Astrocyte (in vitro differentiated cells and primary cell): ENCODE data around the gene FAM53B. TPM values are rescaled to one million over a fixed set of nuclear protein-coding genes. Genes with fewer than 3 reads are reported as not detected.

Experiments
- DNase-seq: peaks from one replicate; pipeline ENCODE4 v3.0.0-alpha.2; 2010; ENCODE audit warnings: low read depth
- FAIRE-seq: peaks from 2 replicates; lab custom pipeline; 2011; peaks lifted over from hg19 to GRCh38; lab: Jason Lieb, UNC
- H2AFZ ChIP-seq: 2 replicates; pipeline ENCODE4 v1.6.0; 2012; ENCODE audit warnings: low read depth, low read length, inconsistent platforms
- H3K27ac ChIP-seq: 2 replicates; pipeline ENCODE4 v1.5.1; 2011; ENCODE audit warnings: low read depth, low read length, inconsistent platforms
- H3K27me3 ChIP-seq: 2 replicates; pipeline ENCODE4 v1.6.0; 2011; ENCODE audit warnings: low read length, inconsistent platforms; ENCODE audit not compliant: insufficient read depth
- H3K36me3 ChIP-seq: 2 replicates; pipeline ENCODE4 v1.5.1; 2011; ENCODE audit warnings: low read length, inconsistent platforms; ENCODE audit not compliant: insufficient read depth
- H3K4me1 ChIP-seq: 2 replicates; pipeline ENCODE4 v1.5.1; 2011; ENCODE audit warnings: low read length, inconsistent platforms; ENCODE audit not compliant: insufficient read depth
- H3K4me2 ChIP-seq: 2 replicates; pipeline ENCODE4 v1.6.0; 2012; ENCODE audit warnings: low read length, inconsistent platforms
- H3K4me3 ChIP-seq: 2 replicates; pipeline ENCODE4 v1.5.1; 2011; ENCODE audit warnings: low read depth, mild to moderate bottlenecking, low read length, inconsistent platforms; ENCODE audit not compliant: insufficient read depth
- H3K79me2 ChIP-seq: 2 replicates; pipeline ENCODE4 v1.6.0; 2012; ENCODE audit warnings: mild to moderate bottlenecking, low read length, inconsistent platforms; ENCODE audit not compliant: insufficient read depth
- H3K9ac ChIP-seq: 2 replicates; pipeline ENCODE4 v1.6.0; 2012; ENCODE audit warnings: mild to moderate bottlenecking, low read length, inconsistent platforms
- H3K9me3 ChIP-seq: 2 replicates; pipeline ENCODE4 v1.5.1; 2012; ENCODE audit warnings: low read depth, mild to moderate bottlenecking, low read length, inconsistent platforms; ENCODE audit not compliant: insufficient read depth
- H4K20me1 ChIP-seq: 2 replicates; pipeline ENCODE4 v1.6.0; 2012; ENCODE audit warnings: low read length, inconsistent platforms; ENCODE audit not compliant: insufficient read depth
- H3K27ac Mint-ChIP-seq: one replicate; pipeline ENCODE4 v1.8.0; 2021; ENCODE audit warnings: mild to moderate bottlenecking, mixed read lengths; ENCODE audit not compliant: unreplicated experiment
- H3K27me3 Mint-ChIP-seq: one replicate; pipeline ENCODE4 v1.8.0; 2021; ENCODE audit warnings: low read depth, mixed read lengths; ENCODE audit not compliant: unreplicated experiment
- H3K36me3 Mint-ChIP-seq: one replicate; pipeline ENCODE4 v1.8.0; 2021; ENCODE audit warnings: low read depth, mixed read lengths; ENCODE audit not compliant: unreplicated experiment
- H3K4me1 Mint-ChIP-seq: one replicate; pipeline ENCODE4 v1.8.0; 2021; ENCODE audit warnings: low read depth, mixed read lengths; ENCODE audit not compliant: unreplicated experiment
- H3K4me3 Mint-ChIP-seq: one replicate; pipeline ENCODE4 v1.8.0; 2021; ENCODE audit warnings: mild to moderate bottlenecking, moderate library complexity, mixed read lengths; ENCODE audit not compliant: unreplicated experiment
- H3K9me3 Mint-ChIP-seq: one replicate; pipeline ENCODE4 v1.8.0; 2021; ENCODE audit warnings: mild to moderate bottlenecking, mixed read lengths; ENCODE audit not compliant: unreplicated experiment
- CTCF ChIP-seq: IDR thresholded peaks from 2 replicates; pipeline ENCODE4 v1.5.1; 2011; ENCODE audit warnings: low read depth, mild to moderate bottlenecking, inconsistent platforms, low read length, moderate library complexity; ENCODE audit not compliant: insufficient read depth
- EZH2 ChIP-seq: IDR thresholded peaks from 2 replicates; pipeline ENCODE4 v1.6.1; 2012; ENCODE audit warnings: mild to moderate bottlenecking, low read length, inconsistent platforms; ENCODE audit not compliant: insufficient read depth
- total RNA-seq: library from RNA; stranded (reverse); gene quantifications from 2 replicates; pipeline ENCODE4 v1.2.1, GENCODE V29; 2021

Gene FAM53B
- total RNA-seq, 1 donor from 2014 or later, result 12.9 TPM

- no peak overlapping the region for H3K27ac ChIP-seq
- H3K4me1 Mint-ChIP-seq, result peaks cover 18% of the 10 kb centered on the region
Observed at GRCh38 chr10:124710266-124710881, 33.8 kb downstream of the FAM53B start.

GRCh38 chr10:124709861-124710260 is 34.3 kb downstream of the FAM53B start:
- DNase-seq, result no peak
- peaks cover 74% of the 10 kb centered on the region for H4K20me1 ChIP-seq
- H3K4me1 Mint-ChIP-seq, result peaks cover 18% of the 10 kb centered on the region
- H3K4me2 ChIP-seq, result no peak overlapping the region
- no peaks in the 10 kb centered on the region for H3K4me1 ChIP-seq
- H3K36me3 ChIP-seq, result no peaks in the 10 kb centered on the region
- H3K27ac Mint-ChIP-seq, result no peak overlapping the region
- H3K27ac ChIP-seq, result no peak overlapping the region
- no peak overlapping the region for H3K4me3 Mint-ChIP-seq
- H3K9me3 Mint-ChIP-seq, result no peaks in the 10 kb centered on the region
- no peak overlapping the region for H2AFZ ChIP-seq
- peaks cover 10% of the 10 kb centered on the region for H3K36me3 Mint-ChIP-seq
- no peak for FAIRE-seq
- peaks cover 30% of the 10 kb centered on the region for H3K79me2 ChIP-seq
- no peaks in the 10 kb centered on the region for H3K9me3 ChIP-seq
- TF ChIP-seq CTCF (no peak), EZH2 (no peak)
- H3K27me3 Mint-ChIP-seq, result peaks cover 2% of the 10 kb centered on the region
- H3K4me3 ChIP-seq, result no peak overlapping the region
- no peak overlapping the region for H3K9ac ChIP-seq
- H3K27me3 ChIP-seq, result no peaks in the 10 kb centered on the region

More at GRCh38 chr10:124710266-124710881, 33.8 kb downstream of the FAM53B start:
- no peaks in the 10 kb centered on the region for H3K4me1 ChIP-seq
- Mint-ChIP-seq H3K4me3 (no peak overlapping the region), H3K9me3 (no peaks in the 10 kb centered on the region), H3K36me3 (peaks cover 11% of the 10 kb centered on the region), H3K27ac (no peak overlapping the region), H3K27me3 (peaks cover 2% of the 10 kb centered on the region)
- no peak for DNase-seq
- H2AFZ ChIP-seq, result no peak overlapping the region
- H3K9me3 ChIP-seq, result no peaks in the 10 kb centered on the region
- FAIRE-seq, result no peak
- H3K36me3 ChIP-seq, result no peaks in the 10 kb centered on the region
- TF ChIP-seq CTCF (no peak), EZH2 (no peak)
- H3K79me2 ChIP-seq, result peaks cover 30% of the 10 kb centered on the region
- H3K9ac ChIP-seq, result no peak overlapping the region
- H3K4me3 ChIP-seq, result no peak overlapping the region
- H3K4me2 ChIP-seq, result no peak overlapping the region
- peaks cover 79% of the 10 kb centered on the region for H4K20me1 ChIP-seq
- H3K27me3 ChIP-seq, result no peaks in the 10 kb centered on the region

- peaks cover 2% of the 10 kb centered on the region for H3K27me3 Mint-ChIP-seq
- no peaks in the 10 kb centered on the region for H3K9me3 Mint-ChIP-seq
- Histone ChIP-seq H3K4me3 (no peak overlapping the region), H3K4me2 (no peak overlapping the region), H3K27ac (no peak overlapping the region), H3K36me3 (no peaks in the 10 kb centered on the region), H2AFZ (no peak overlapping the region), H3K9me3 (no peaks in the 10 kb centered on the region), H4K20me1 (peaks cover 76% of the 10 kb centered on the region), H3K9ac (no peak overlapping the region), H3K4me1 (no peaks in the 10 kb centered on the region), H3K27me3 (no peaks in the 10 kb centered on the region), H3K79me2 (peaks cover 30% of the 10 kb centered on the region)
- peaks cover 10% of the 10 kb centered on the region for H3K36me3 Mint-ChIP-seq
- H3K4me1 Mint-ChIP-seq, result peaks cover 18% of the 10 kb centered on the region
- TF ChIP-seq EZH2 (no peak), CTCF (no peak)
- no peak for DNase-seq
- peak overlapping the region; percentile 21 for H3K27ac Mint-ChIP-seq
- FAIRE-seq, result no peak
- peak overlapping the region; percentile 14 for H3K4me3 Mint-ChIP-seq
Observed at GRCh38 chr10:124708922-124709520, 35.2 kb downstream of the FAM53B start.
